Type B pancreatic cell (in vitro differentiated cells): ENCODE results near the gene B4GALT2. TPM values are rescaled to one million over a fixed set of nuclear protein-coding genes. Genes with fewer than 3 reads are reported as not detected.

ENCODE experiments used
- DNase-seq: peaks from one replicate; pipeline ENCODE4 v3.0.0; 2021; ENCODE audit warnings: mixed read lengths; ENCODE audit not compliant: unreplicated experiment; ENCODE audit errors: extremely low spot score
- H3K27ac Mint-ChIP-seq: 2 replicates; pipeline ENCODE4 v1.8.0; 2021; ENCODE audit warnings: mild to moderate bottlenecking, mixed read lengths
- H3K27me3 Mint-ChIP-seq: 2 replicates; pipeline ENCODE4 v1.8.0; 2021; ENCODE audit warnings: mixed read lengths
- H3K36me3 Mint-ChIP-seq: 2 replicates; pipeline ENCODE4 v1.8.0; 2021; ENCODE audit warnings: mixed read lengths
- H3K4me1 Mint-ChIP-seq: one replicate; pipeline ENCODE4 v1.8.0; 2021; ENCODE audit warnings: mixed read lengths; ENCODE audit not compliant: unreplicated experiment
- H3K4me3 Mint-ChIP-seq: 2 replicates; pipeline ENCODE4 v1.8.0; 2021; ENCODE audit warnings: mild to moderate bottlenecking, mixed read lengths
- H3K9me3 Mint-ChIP-seq: 2 replicates; pipeline ENCODE4 v1.8.0; 2021; ENCODE audit warnings: mixed read lengths
- long read RNA-seq: library from polyadenylated mRNA; unstranded; transcript quantifications from one replicate; pipeline ENCODE4 v2.0.0, GENCODE V29; 2020
- total RNA-seq: library from RNA; stranded (reverse); gene quantifications from 2 replicates; pipeline ENCODE4 v1.2.1, GENCODE V29; 2021; ENCODE audit warnings: low replicate concordance
- TF ChIP-seq, protein P1 (sequence below): fragments of 200-600 bp; sonication (generic); conservative IDR thresholded peaks from 2 replicates; pipeline ENCODE4 v1.5.0; 2021; ENCODE audit warnings: antibody characterized with exemption, mild to moderate bottlenecking

B4GALT2 gene, protein sequence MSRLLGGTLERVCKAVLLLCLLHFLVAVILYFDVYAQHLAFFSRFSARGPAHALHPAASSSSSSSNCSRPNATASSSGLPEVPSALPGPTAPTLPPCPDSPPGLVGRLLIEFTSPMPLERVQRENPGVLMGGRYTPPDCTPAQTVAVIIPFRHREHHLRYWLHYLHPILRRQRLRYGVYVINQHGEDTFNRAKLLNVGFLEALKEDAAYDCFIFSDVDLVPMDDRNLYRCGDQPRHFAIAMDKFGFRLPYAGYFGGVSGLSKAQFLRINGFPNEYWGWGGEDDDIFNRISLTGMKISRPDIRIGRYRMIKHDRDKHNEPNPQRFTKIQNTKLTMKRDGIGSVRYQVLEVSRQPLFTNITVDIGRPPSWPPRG
- 44.3 and 54.8 TPM in 2 replicates for total RNA-seq
- long read RNA-seq, partial matches to known transcripts = 5 of 6 reads
- long read RNA-seq, other reads (novel, unspliced or antisense) = 1 of 6 reads

DNA sequence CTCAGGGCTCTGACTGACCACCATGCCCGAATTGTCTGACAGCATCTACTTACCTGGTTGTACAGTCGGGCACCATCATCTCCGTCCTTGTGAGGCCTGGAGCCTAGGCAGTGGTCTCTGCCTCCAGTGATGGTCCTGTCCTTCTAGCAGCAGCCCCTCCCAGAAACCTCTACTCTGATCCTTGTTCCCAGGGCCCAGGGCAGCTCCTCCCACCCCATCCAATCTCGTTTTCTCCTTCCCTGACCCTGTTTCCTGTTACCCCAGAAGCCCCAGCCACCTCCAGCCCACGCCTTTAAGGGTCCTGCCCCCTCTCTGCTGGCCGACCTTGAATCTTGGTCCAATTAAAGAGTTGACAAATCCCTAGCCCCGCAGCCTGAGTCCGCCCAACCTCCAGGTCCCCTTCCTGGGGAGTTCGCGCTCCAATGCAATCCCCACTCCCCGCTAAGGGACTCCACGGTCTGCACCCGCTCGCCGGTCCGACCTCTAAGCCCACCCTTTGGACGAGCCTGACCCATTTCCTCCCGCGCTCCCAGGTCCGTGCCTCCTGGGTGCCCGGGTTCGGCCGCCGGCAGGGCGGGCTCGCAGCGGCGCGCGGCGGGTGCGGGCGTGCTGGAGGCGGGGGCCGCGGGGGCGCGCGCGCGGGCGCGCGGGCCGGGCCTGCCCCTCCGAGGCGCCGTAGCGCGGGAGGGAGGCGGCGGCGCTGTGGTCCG is at the start of gene B4GALT2:
Gene B4GALT2, plus strand, starts transcription at position 660 of the 710 bp plus-strand sequence. CDS start 1,951 bp downstream, outside the sequence.
- H3K27me3 Mint-ChIP-seq = no peaks in the 10 kb centered on the region
- peak within 1 kb of the TSS; percentile 82 for H3K27ac Mint-ChIP-seq
- H3K36me3 Mint-ChIP-seq = peaks cover 36% of the 10 kb centered on the region
- no peaks in the 10 kb centered on the region for H3K9me3 Mint-ChIP-seq
- TF ChIP-seq, protein P1, sequence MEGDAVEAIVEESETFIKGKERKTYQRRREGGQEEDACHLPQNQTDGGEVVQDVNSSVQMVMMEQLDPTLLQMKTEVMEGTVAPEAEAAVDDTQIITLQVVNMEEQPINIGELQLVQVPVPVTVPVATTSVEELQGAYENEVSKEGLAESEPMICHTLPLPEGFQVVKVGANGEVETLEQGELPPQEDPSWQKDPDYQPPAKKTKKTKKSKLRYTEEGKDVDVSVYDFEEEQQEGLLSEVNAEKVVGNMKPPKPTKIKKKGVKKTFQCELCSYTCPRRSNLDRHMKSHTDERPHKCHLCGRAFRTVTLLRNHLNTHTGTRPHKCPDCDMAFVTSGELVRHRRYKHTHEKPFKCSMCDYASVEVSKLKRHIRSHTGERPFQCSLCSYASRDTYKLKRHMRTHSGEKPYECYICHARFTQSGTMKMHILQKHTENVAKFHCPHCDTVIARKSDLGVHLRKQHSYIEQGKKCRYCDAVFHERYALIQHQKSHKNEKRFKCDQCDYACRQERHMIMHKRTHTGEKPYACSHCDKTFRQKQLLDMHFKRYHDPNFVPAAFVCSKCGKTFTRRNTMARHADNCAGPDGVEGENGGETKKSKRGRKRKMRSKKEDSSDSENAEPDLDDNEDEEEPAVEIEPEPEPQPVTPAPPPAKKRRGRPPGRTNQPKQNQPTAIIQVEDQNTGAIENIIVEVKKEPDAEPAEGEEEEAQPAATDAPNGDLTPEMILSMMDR = no peak
- H3K4me1 Mint-ChIP-seq = peaks cover 55% of the 10 kb centered on the region
- peak; percentile 76 for DNase-seq
- peak within 1 kb of the TSS; percentile 95 for H3K4me3 Mint-ChIP-seq

DNA sequence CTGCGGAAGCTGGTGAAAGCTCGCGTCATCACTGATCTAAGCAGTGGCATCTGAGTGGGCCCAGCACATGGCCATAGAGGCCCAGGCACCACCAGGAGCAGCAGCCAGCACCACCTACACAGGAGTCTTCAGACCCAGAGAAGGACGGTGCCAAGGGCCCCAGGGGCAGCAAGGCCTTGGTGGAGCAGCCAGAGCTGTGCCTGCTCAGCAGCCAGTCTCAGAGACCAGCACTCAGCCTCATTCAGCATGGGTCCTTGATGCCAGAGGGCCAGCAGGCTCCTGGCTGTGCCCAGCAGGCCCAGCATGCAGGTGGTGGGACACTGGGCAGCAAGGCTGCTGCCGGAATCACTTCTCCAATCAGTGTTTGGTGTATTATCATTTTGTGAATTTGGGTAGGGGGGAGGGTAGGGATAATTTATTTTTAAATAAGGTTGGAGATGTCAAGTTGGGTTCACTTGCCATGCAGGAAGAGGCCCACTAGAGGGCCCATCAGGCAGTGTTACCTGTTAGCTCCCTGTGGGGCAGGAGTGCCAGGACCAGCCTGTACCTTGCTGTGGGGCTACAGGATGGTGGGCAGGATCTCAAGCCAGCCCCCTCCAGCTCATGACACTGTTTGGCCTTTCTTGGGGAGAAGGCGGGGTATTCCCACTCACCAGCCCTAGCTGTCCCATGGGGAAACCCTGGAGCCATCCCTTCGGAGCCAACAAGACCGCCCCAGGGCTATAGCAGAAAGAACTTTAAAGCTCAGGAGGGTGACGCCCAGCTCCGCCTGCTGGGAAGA is 48.7 kb upstream of the B4GALT2 start:
- H3K36me3 Mint-ChIP-seq = peaks cover 12% of the 10 kb centered on the region
- no peak for DNase-seq
- H3K4me1 Mint-ChIP-seq = peaks cover 20% of the 10 kb centered on the region
- no peaks in the 10 kb centered on the region for H3K9me3 Mint-ChIP-seq
- no peak overlapping the region for H3K27ac Mint-ChIP-seq
- H3K27me3 Mint-ChIP-seq = peaks cover 15% of the 10 kb centered on the region
- no peak overlapping the region for H3K4me3 Mint-ChIP-seq
- TF ChIP-seq, protein P1 = peak; percentile 64

DNA sequence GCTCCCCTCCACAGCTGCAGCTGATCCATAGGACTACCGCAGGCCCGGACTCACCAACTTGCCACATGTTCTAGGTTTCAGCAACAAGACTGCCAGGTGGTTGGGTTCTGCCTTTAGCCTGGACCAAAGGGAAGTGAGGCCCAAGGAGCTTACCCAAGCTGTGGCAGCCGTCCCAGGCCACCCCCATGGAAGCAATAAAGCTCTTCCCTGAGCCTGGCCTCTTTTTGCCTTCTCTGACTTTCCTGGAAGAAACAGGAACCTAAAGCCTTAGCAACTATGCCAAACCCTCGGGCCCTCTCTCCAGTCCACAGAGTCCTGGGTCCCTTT is 48.1 kb upstream of the B4GALT2 start:
- Mint-ChIP-seq H3K36me3 (peaks cover 7% of the 10 kb centered on the region), H3K4me3 (no peak overlapping the region), H3K27ac (no peak overlapping the region), H3K27me3 (peaks cover 18% of the 10 kb centered on the region), H3K4me1 (peaks cover 20% of the 10 kb centered on the region), H3K9me3 (no peaks in the 10 kb centered on the region)
- TF ChIP-seq, protein P1 = no peak
- no peak for DNase-seq

DNA sequence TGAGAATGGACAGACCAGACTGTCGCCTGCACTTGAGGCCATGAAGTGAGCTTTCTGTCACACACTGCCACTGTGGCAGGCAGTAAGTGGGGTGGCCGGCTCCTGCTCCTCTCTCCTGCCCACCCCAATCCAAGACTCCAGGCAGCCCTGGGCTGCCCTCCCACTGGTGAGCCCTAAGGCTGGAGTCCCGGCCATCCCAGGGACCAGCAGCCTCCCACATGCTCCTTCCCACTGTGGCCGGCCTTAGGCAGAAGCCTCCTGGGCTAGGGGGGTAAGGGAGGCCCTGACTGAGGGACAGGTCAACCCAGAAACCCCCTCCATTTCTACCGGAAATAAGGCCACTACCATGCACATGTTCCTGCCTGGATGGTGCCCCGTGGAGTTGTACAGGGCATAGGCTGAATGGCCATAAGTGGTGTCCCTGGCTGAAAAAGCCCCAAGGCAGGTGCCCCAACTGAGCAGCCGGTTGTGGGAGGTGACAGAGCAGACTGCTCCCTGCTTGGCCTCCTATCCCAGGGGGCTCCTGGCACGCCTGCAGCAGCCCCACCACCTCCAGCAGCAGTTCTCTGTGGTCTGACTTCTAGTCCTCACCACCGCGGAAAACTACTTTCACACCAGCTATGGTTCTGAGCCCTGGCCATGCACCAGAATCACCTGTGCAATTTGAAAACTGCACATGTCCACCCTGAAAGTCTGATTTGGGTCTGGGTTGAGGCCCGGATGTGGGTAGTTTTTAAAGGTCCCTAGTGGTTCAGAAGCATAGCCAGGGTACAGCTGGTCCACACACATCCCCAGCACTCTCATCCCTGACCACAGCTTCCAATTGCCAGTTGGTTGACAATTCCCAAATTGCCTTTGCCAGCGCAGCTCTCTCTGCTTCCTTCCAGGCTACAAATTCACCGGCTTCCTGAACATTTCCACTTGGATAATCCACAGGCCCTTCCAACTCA is 47.0 kb upstream of the B4GALT2 start:
- H3K27ac Mint-ChIP-seq = peak overlapping the region; percentile 79
- peaks cover 5% of the 10 kb centered on the region for H3K36me3 Mint-ChIP-seq
- TF ChIP-seq, protein P1 = no peak
- H3K4me3 Mint-ChIP-seq = peak overlapping the region; percentile 82
- H3K4me1 Mint-ChIP-seq = peaks cover 20% of the 10 kb centered on the region
- H3K9me3 Mint-ChIP-seq = no peaks in the 10 kb centered on the region
- peaks cover 21% of the 10 kb centered on the region for H3K27me3 Mint-ChIP-seq
- DNase-seq = no peak
